Neural cell (in vitro differentiated cells): Measurements from ENCODE around the gene TRIM60.

Source experiments
- CTCF ChIP-seq: fragments of 450-650 bp; IDR thresholded peaks from 2 replicates; pipeline ENCODE4 v1.5.1; 2014; ENCODE audit warnings: antibody characterized with exemption, mild to moderate bottlenecking, moderate library complexity; ENCODE audit not compliant: poor library complexity, severe bottlenecking
- EP300 ChIP-seq: fragments of 450-650 bp; conservative IDR thresholded peaks from 2 replicates; pipeline ENCODE4 v1.6.1; 2014; ENCODE audit warnings: antibody characterized with exemption, mild to moderate bottlenecking, moderate library complexity; ENCODE audit not compliant: poor library complexity, severe bottlenecking
- EZH2 ChIP-seq: fragments of 200-600, 300-800 bp; shearing (Covaris generic), sonication (generic); IDR thresholded peaks from 2 replicates; pipeline ENCODE4 v1.6.1; 2014; ENCODE audit warnings: antibody characterized with exemption, low read length, borderline replicate concordance, mild to moderate bottlenecking; ENCODE audit not compliant: insufficient read depth, poor library complexity, severe bottlenecking
- MXI1 ChIP-seq: fragments of 450-650 bp; conservative IDR thresholded peaks from 2 replicates; pipeline ENCODE4 v1.6.1; 2014; ENCODE audit warnings: antibody characterized with exemption, mild to moderate bottlenecking; ENCODE audit not compliant: poor library complexity, severe bottlenecking
- POLR2AphosphoS5 ChIP-seq: IDR thresholded peaks from 2 replicates; pipeline ENCODE4 v1.6.1; 2012
- RAD21 ChIP-seq: fragments of 450-650 bp; conservative IDR thresholded peaks from 2 replicates; pipeline ENCODE4 v1.6.1; 2014; ENCODE audit warnings: antibody characterized with exemption, mild to moderate bottlenecking, moderate library complexity
- REST ChIP-seq: IDR thresholded peaks from 2 replicates; pipeline ENCODE4 v1.6.1; 2012; ENCODE audit warnings: borderline replicate concordance
- SMC3 ChIP-seq: fragments of 450-650 bp; conservative IDR thresholded peaks from 2 replicates; pipeline ENCODE4 v1.6.1; 2014; ENCODE audit warnings: antibody characterized with exemption, mild to moderate bottlenecking, moderate library complexity; ENCODE audit not compliant: poor library complexity
- TAF1 ChIP-seq: IDR thresholded peaks from 2 replicates; pipeline ENCODE4 v1.6.1; 2012; ENCODE audit warnings: low read depth

DNA sequence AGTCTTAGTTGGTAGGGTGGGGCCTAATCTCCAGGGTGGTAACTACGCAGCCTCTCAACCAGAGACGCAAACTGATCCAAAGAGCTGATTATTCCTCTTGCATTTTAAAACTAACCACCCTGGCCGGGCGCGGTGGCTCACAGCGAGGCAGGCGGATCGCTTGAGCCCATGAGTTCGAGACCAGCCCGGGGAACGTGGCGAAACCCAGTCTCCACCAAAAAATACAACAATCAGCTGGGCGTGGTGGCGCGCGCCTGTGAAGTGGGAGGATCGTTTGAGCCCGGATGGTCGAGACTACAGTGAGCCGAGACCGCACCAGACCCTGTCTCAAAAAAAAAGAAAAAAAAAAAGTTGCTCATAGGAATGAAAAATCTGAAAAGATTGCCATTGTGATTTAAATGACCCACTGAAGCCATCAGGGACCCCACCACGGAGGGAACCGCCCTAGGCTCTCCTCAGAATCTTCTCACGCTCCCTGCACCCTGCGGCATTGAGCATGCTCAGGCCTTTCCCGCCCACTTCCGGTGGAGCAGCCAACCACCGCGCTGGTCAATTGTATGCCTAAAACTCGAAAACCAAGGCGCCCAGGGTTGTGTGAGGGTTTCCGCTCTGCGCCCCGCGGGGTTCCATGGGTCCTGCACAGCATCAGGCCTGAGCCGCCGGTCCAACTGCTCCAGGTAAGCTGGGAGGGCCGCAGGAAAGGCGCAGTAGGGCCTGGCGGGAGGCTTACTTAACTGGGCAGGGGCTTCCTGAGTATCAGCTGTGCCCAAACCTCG, at the start of gene TRIM60:
- TF ChIP-seq CTCF (no peak), EZH2 (no peak), EP300 (no peak), RAD21 (no peak), POLR2AphosphoS5 (no peak), MXI1 (no peak), TAF1 (no peak), REST (no peak), SMC3 (no peak)
